Upper lobe of right lung (tissue), 1 donor: ENCODE results near the gene EIF5B. TPM values are rescaled to one million over a fixed set of nuclear protein-coding genes. Genes with fewer than 3 reads are reported as not detected.

Experiments
- ATAC-seq: fragments of 200-7000 bp; cut with Tn5 transposase; one replicate; pipeline ENCODE4 v1.9.1; 2020; ENCODE audit warnings: mild to moderate bottlenecking, moderate library complexity
- DNase-seq: peaks from one replicate; pipeline ENCODE4 v3.0.0-alpha.2; 2020
- H3K27ac ChIP-seq: fragments of 200-600 bp; one replicate; pipeline ENCODE4 v1.8.0; 2022
- H3K27me3 ChIP-seq: fragments of 200-600 bp; one replicate; pipeline ENCODE4 v1.8.0; 2022; ENCODE audit warnings: mild to moderate bottlenecking
- H3K36me3 ChIP-seq: fragments of 200-600 bp; one replicate; pipeline ENCODE4 v1.8.0; 2022
- H3K4me1 ChIP-seq: fragments of 200-600 bp; one replicate; pipeline ENCODE4 v1.8.0; 2022
- H3K4me3 ChIP-seq: fragments of 200-600 bp; one replicate; pipeline ENCODE4 v1.8.0; 2022; ENCODE audit warnings: mild to moderate bottlenecking
- H3K9me3 ChIP-seq: fragments of 200-600 bp; one replicate; pipeline ENCODE4 v1.8.0; 2022
- CTCF ChIP-seq: fragments of 200-600 bp; IDR thresholded peaks from one replicate; pipeline ENCODE4 v1.8.0; 2022; ENCODE audit warnings: antibody characterized with exemption
- intact Hi-C: fragments of 100-400 bp; cut with DNase I; formaldehyde crosslinking; loops from one replicate; pipeline ENCODE4 v1.11.0; 2022
- total RNA-seq: library from RNA; stranded (reverse); fragmentation: NEBNext Ultra II Directional; extraction: Animal tissue kit (Norgen Biotek cat#: 25700); gene quantifications from one replicate; pipeline ENCODE4 v1.2.1, GENCODE V29; 2021
- donor health status: DM: no; HTN: yes; CAD: no; lungs with severe emphysema.

Gene EIF5B
- total RNA-seq, 1 donor from 2014 or later: 30.4 TPM

GRCh38 chr2:99377879-99378278 is 40.7 kb downstream of the EIF5B start:
- no peak for TF ChIP-seq CTCF
- no peak overlapping the region for H3K4me3 ChIP-seq
- ATAC-seq (no peak), DNase-seq (no peak)
- H3K27me3 ChIP-seq: no peaks in the 10 kb centered on the region
- H3K4me1 ChIP-seq: no peaks in the 10 kb centered on the region
- peaks cover 73% of the 10 kb centered on the region for H3K36me3 ChIP-seq
- no peaks in the 10 kb centered on the region for H3K9me3 ChIP-seq
- intact Hi-C loops: no loop called here
- H3K27ac ChIP-seq: no peak overlapping the region

GRCh38 chr2:99380376-99381010 is 43.3 kb downstream of the EIF5B start:
- TF ChIP-seq CTCF: no peak
- H3K27ac ChIP-seq: no peak overlapping the region
- intact Hi-C loops: no loop called here
- no peaks in the 10 kb centered on the region for H3K9me3 ChIP-seq
- no peaks in the 10 kb centered on the region for H3K27me3 ChIP-seq
- no peak overlapping the region for H3K4me3 ChIP-seq
- H3K4me1 ChIP-seq: no peaks in the 10 kb centered on the region
- DNase-seq: no peak
- H3K36me3 ChIP-seq: peaks cover 87% of the 10 kb centered on the region
- ATAC-seq: no peak

- intact Hi-C loops: no loop called here
- H3K27ac ChIP-seq: no peak overlapping the region
- no peaks in the 10 kb centered on the region for H3K4me1 ChIP-seq
- no peaks in the 10 kb centered on the region for H3K27me3 ChIP-seq
- H3K36me3 ChIP-seq: peaks cover 78% of the 10 kb centered on the region
- no peak overlapping the region for H3K4me3 ChIP-seq
- DNase-seq (no peak), ATAC-seq (no peak)
- no peaks in the 10 kb centered on the region for H3K9me3 ChIP-seq
- TF ChIP-seq CTCF: no peak
These were observed 45.0 kb downstream of the EIF5B start for GRCh38 chr2:99382143-99382542.

GRCh38 chr2:99386011-99386410 is 48.8 kb downstream of the EIF5B start:
- Histone ChIP-seq H3K9me3 (no peaks in the 10 kb centered on the region), H3K4me1 (no peaks in the 10 kb centered on the region), H3K27me3 (no peaks in the 10 kb centered on the region), H3K27ac (no peak overlapping the region), H3K36me3 (peaks cover 52% of the 10 kb centered on the region), H3K4me3 (no peak overlapping the region)
- intact Hi-C loops: no loop called here
- no peak for ATAC-seq
- TF ChIP-seq CTCF: no peak
- DNase-seq: no peak

GRCh38 chr2:99388892-99389291 is 51.7 kb downstream of the EIF5B start:
- Histone ChIP-seq H3K36me3 (peaks cover 59% of the 10 kb centered on the region), H3K4me1 (no peaks in the 10 kb centered on the region), H3K27ac (no peak overlapping the region), H3K9me3 (no peaks in the 10 kb centered on the region), H3K4me3 (no peak overlapping the region), H3K27me3 (no peaks in the 10 kb centered on the region)
- no peak for TF ChIP-seq CTCF
- ATAC-seq (no peak), DNase-seq (no peak)
- intact Hi-C loops: no loop called here

- DNase-seq: no peak
- no peak for TF ChIP-seq CTCF
- ATAC-seq: no peak
- Histone ChIP-seq H3K36me3 (peaks cover 61% of the 10 kb centered on the region), H3K27me3 (no peaks in the 10 kb centered on the region), H3K9me3 (no peaks in the 10 kb centered on the region), H3K27ac (no peak overlapping the region), H3K4me3 (no peak overlapping the region), H3K4me1 (no peaks in the 10 kb centered on the region)
- intact Hi-C loops: no loop called here
These were observed 52.2 kb downstream of the EIF5B start for GRCh38 chr2:99389371-99389770.
